Endothelial cell of umbilical vein (primary cell): ENCODE measurements around the gene HES6. TPM values are rescaled to one million over a fixed set of nuclear protein-coding genes. Genes with fewer than 3 reads are reported as not detected.

Source experiments
- BruUV-seq: library from RNA; stranded (reverse); fragments of 400-500 nt; replicated peaks from 2 replicates; lab custom pipeline; 2021; lab: Mats Ljungman, UMichigan
- CTCF ChIA-PET: fragments of 300-600, 350-600 bp; sonication (Branson Sonifier 250); formaldehyde crosslinking; loops from one replicate; lab custom pipeline; 2021; ENCODE audit warnings: antibody characterized with exemption, inconsistent platforms; lab: Charles Lee
- POLR2A ChIA-PET: fragments of 300-600, 350-600 bp; sonication (Branson Sonifier 250); formaldehyde crosslinking; loops from one replicate; lab custom pipeline; 2021; ENCODE audit warnings: antibody characterized with exemption, inconsistent platforms; lab: Charles Lee
- DNase-seq: peaks from one replicate; pipeline ENCODE4 v3.0.0-alpha.2; 2011; ENCODE audit warnings: low read depth, low spot score
- FAIRE-seq: peaks from 2 replicates; lab custom pipeline; 2011; peaks lifted over from hg19 to GRCh38; lab: Jason Lieb, UNC
- H2AFZ ChIP-seq: 2 replicates; pipeline ENCODE4 v1.6.0; 2012; ENCODE audit warnings: low read depth, low read length, control low read depth, inconsistent platforms
- H3K27ac ChIP-seq: 2 replicates; pipeline ENCODE4 v1.5.1; 2011; ENCODE audit warnings: low read depth, mild to moderate bottlenecking, control low read depth, low read length, moderate library complexity; ENCODE audit not compliant: insufficient read depth
- H3K27me3 ChIP-seq, 2 experiments: 2 replicates each; pipeline versions ENCODE4 v1.6.0 to v1.6.1; 2011; ENCODE audit warnings: low read length in 2 of 2, mixed read lengths in 1 of 2; ENCODE audit not compliant: control insufficient read depth in 2 of 2, insufficient read depth in 2 of 2
- H3K36me3 ChIP-seq, 2 experiments: 2 replicates in 1 of 2; 3 replicates in 1 of 2; pipeline ENCODE4 v1.5.1; 2011; ENCODE audit warnings: low read length in 2 of 2, mild to moderate bottlenecking in 1 of 2, moderate library complexity in 1 of 2; ENCODE audit not compliant: control insufficient read depth in 2 of 2, insufficient read depth in 2 of 2; ENCODE audit errors: extremely low read depth in 1 of 2
- H3K4me1 ChIP-seq: 3 replicates; pipeline ENCODE4 v1.5.1; 2011; ENCODE audit warnings: mild to moderate bottlenecking, low read length; ENCODE audit not compliant: control insufficient read depth, insufficient read depth; ENCODE audit errors: extremely low read depth
- H3K4me2 ChIP-seq: 2 replicates; pipeline ENCODE4 v1.6.1; 2011; ENCODE audit warnings: low read length, control low read depth, mixed read lengths; ENCODE audit not compliant: insufficient read depth
- H3K4me3 ChIP-seq, 3 experiments: fragments of 200-600 bp in 1 of 3; sonication (generic), shearing (Covaris generic) in 1 of 3; replicated peaks in 1 of 3; 2 replicates each; pipeline ENCODE4 v1.5.1; 2011 to 2016; ENCODE audit warnings: control low read depth in 3 of 3, low read length in 3 of 3, mild to moderate bottlenecking in 2 of 3, inconsistent platforms in 1 of 3, low read depth in 1 of 3, moderate library complexity in 1 of 3; ENCODE audit not compliant: insufficient read depth in 1 of 3
- H3K79me2 ChIP-seq: 2 replicates; pipeline ENCODE4 v1.6.0; 2012; ENCODE audit warnings: low read length, inconsistent platforms; ENCODE audit not compliant: control insufficient read depth, insufficient read depth
- H3K9ac ChIP-seq: replicated peaks from 2 replicates; pipeline ENCODE3; 2011; ENCODE audit warnings: low read length, control low read depth; ENCODE audit not compliant: insufficient read depth; ENCODE audit errors: extremely low read depth
- H3K9me1 ChIP-seq: replicated peaks from 3 replicates; pipeline ENCODE4 v1.6.0; 2011; ENCODE audit warnings: mild to moderate bottlenecking, low read length; ENCODE audit not compliant: control insufficient read depth, insufficient read depth; ENCODE audit errors: extremely low read depth
- H3K9me3 ChIP-seq: replicated peaks from 2 replicates; pipeline ENCODE4 v1.5.1; 2012; ENCODE audit warnings: low read length, inconsistent platforms; ENCODE audit not compliant: control insufficient read depth, insufficient read depth
- H4K20me1 ChIP-seq: replicated peaks from 2 replicates; pipeline ENCODE3; 2011; ENCODE audit warnings: mild to moderate bottlenecking, low read length; ENCODE audit not compliant: control insufficient read depth, insufficient read depth; ENCODE audit errors: extremely low read depth
- CTCF ChIP-seq, 2 donors: IDR thresholded peaks; 1 replicate in 1 of 2; 2 replicates in 1 of 2; pipeline ENCODE4 v1.5.1; 2011; ENCODE audit warnings: low read length in 2 of 2, mild to moderate bottlenecking in 2 of 2, moderate library complexity in 2 of 2, control low read depth in 1 of 2, inconsistent platforms in 1 of 2, low read depth in 1 of 2; ENCODE audit not compliant: insufficient read depth in 1 of 2; ENCODE audit errors: extremely low read depth in 1 of 2
- EZH2 ChIP-seq: IDR thresholded peaks from 2 replicates; pipeline ENCODE4 v1.6.1; 2012; ENCODE audit warnings: borderline replicate concordance, low read depth, mild to moderate bottlenecking, moderate library complexity, low read length, inconsistent platforms; ENCODE audit not compliant: severe bottlenecking
- FOS ChIP-seq: IDR thresholded peaks from 2 replicates; pipeline ENCODE4 v1.6.1; 2011; ENCODE audit warnings: mild to moderate bottlenecking, low read length, moderate library complexity, borderline replicate concordance; ENCODE audit not compliant: insufficient read depth
- GATA2 ChIP-seq: IDR thresholded peaks from 2 replicates; pipeline ENCODE4 v1.7.0; 2011; ENCODE audit warnings: low read depth, mild to moderate bottlenecking, moderate library complexity, mixed read lengths, low read length; ENCODE audit not compliant: insufficient read length, insufficient read depth
- JUN ChIP-seq: IDR thresholded peaks from 2 replicates; pipeline ENCODE4 v1.6.1; 2011; ENCODE audit warnings: borderline replicate concordance, low read depth; ENCODE audit not compliant: insufficient read length, insufficient read depth
- MAX ChIP-seq: IDR thresholded peaks from 2 replicates; pipeline ENCODE4 v1.6.1; 2011; ENCODE audit not compliant: insufficient read depth, insufficient read length
- MYC ChIP-seq: IDR thresholded peaks from one replicate; pipeline ENCODE4 v1.6.1; 2011; ENCODE audit warnings: mild to moderate bottlenecking, low read depth, low read length
- POLR2A ChIP-seq: IDR thresholded peaks from 2 replicates; pipeline ENCODE4 v1.6.1; 2012; ENCODE audit warnings: low read depth, mild to moderate bottlenecking, control low read depth, low read length
- POLR2AphosphoS5 ChIP-seq: IDR thresholded peaks from 2 replicates; pipeline ENCODE4 v1.6.1; 2012; ENCODE audit warnings: low read depth, mild to moderate bottlenecking, control low read depth, low read length, moderate library complexity; ENCODE audit not compliant: insufficient read depth
- dilution Hi-C: fragments of 300-500 bp; cut with MboI; formaldehyde crosslinking; loops from one replicate; pipeline ENCODE4 v1.15.0; 2019; ENCODE audit warnings: low sequenced_read_pairs; ENCODE audit not compliant: extremely low pct_ligation_motif_present
- intact Hi-C: fragments of 100-400 bp; cut with micrococcal nuclease; formaldehyde crosslinking; loops from one replicate; pipeline ENCODE4 v1.10.0; 2022
- polyA plus RNA-seq, 4 experiments: library from polyadenylated mRNA; depleted of rRNA in 3 of 4; stranded (reverse) in 3 of 4; unstranded in 1 of 4; fragments of >200 nt; gene quantifications; 2 replicates each; pipeline versions ENCODE4 v1.2.1 to v1.2.3, GENCODE V29; 2011 to 2012; ENCODE audit warnings: missing spikeins in 1 of 4
- total RNA-seq: library from RNA; stranded (reverse); gene quantifications from 2 replicates; pipeline ENCODE4 v1.2.3, GENCODE V29; 2021

Gene HES6
- total and polyA plus RNA-seq, 2 donors (not counting 3 experiments of a cell fraction or from before 2014, with no cell fraction given), result 2.2 to 5.1 TPM

GRCh38 chr2:238271061-238271554 lies 31.3 kb upstream of the HES6 start:
- Histone ChIP-seq H3K4me1 (no peaks in the 10 kb centered on the region), H3K79me2 (no peaks in the 10 kb centered on the region), H3K9ac (no peak overlapping the region), H2AFZ (no peak overlapping the region), H4K20me1 (no peaks in the 10 kb centered on the region), H3K27ac (no peak overlapping the region), H3K9me1 (no peaks in the 10 kb centered on the region), H3K4me3 (no peak overlapping the region), H3K36me3 (peaks cover 0 to 3% of the 10 kb centered on the region in 2 experiments), H3K27me3 (no peaks in the 10 kb centered on the region), H3K4me2 (no peak overlapping the region), H3K9me3 (no peaks in the 10 kb centered on the region)
- dilution Hi-C loops, result no loop called here
- TF ChIP-seq POLR2AphosphoS5, result no peak
- TF ChIP-seq JUN, result no peak
- TF ChIP-seq EZH2, result no peak
- no peak for TF ChIP-seq GATA2
- no peak for TF ChIP-seq POLR2A
- no peak for TF ChIP-seq MAX
- TF ChIP-seq MYC, result no peak
- TF ChIP-seq CTCF (IDR thresholded peaks at IDR 0.05; ENCODE audit: extremely low read depth in 1 of 2, insufficient read depth in 1 of 2, low read depth in 1 of 2, low read length in 2 of 2), result no peak
- TF ChIP-seq FOS, result no peak
- BruUV-seq, result no TSS peak
- DNase-seq, result no peak
- POLR2A ChIA-PET, result no interaction called here
- FAIRE-seq, result no peak
- intact Hi-C loops, result no loop called here
- CTCF ChIA-PET, result no interaction called here
